Kidney epithelial cell (primary cell): Measurements from ENCODE around the gene UGT1A1. TPM values are rescaled to one million over a fixed set of nuclear protein-coding genes. Genes with fewer than 3 reads are reported as not detected.

ENCODE experiments used
- DNase-seq: peaks from one replicate; pipeline ENCODE4 v3.0.0-alpha.2; 2010; ENCODE audit warnings: low read depth
- H3K27me3 ChIP-seq: 2 replicates; pipeline ENCODE4 v1.6.0; 2011; ENCODE audit warnings: low read length; ENCODE audit not compliant: control insufficient read depth, insufficient read depth
- H3K36me3 ChIP-seq: 2 replicates; pipeline ENCODE4 v1.5.1; 2011; ENCODE audit warnings: low read length; ENCODE audit not compliant: control insufficient read depth, insufficient read depth
- H3K4me3 ChIP-seq: 2 replicates; pipeline ENCODE4 v1.5.1; 2011; ENCODE audit warnings: low read depth, mild to moderate bottlenecking, control low read depth, low read length
- CTCF ChIP-seq: IDR thresholded peaks from 2 replicates; pipeline ENCODE4 v1.5.1; 2011; ENCODE audit warnings: mild to moderate bottlenecking, moderate library complexity, low read length, control low read depth, inconsistent platforms; ENCODE audit not compliant: insufficient read depth, poor library complexity, severe bottlenecking
- total RNA-seq: library from RNA; depleted of rRNA; stranded (reverse); fragments of >200 nt; gene quantifications from 2 replicates; pipeline ENCODE4 v1.2.3, GENCODE V29; 2015

Gene UGT1A1
- total RNA-seq, 1 donor from 2014 or later = not detected

- no peak for DNase-seq
- H3K36me3 ChIP-seq = no peaks in the 10 kb centered on the region
- no peak for TF ChIP-seq CTCF
- H3K4me3 ChIP-seq = no peak overlapping the region
- H3K27me3 ChIP-seq = no peaks in the 10 kb centered on the region
These were observed 54.2 kb downstream of the UGT1A1 start for GRCh38 chr2:233814056-233814835.

- Histone ChIP-seq H3K27me3 (no peaks in the 10 kb centered on the region), H3K36me3 (no peaks in the 10 kb centered on the region), H3K4me3 (no peak overlapping the region)
- no peak for TF ChIP-seq CTCF
- no peak for DNase-seq
These were observed 55.8 kb downstream of the UGT1A1 start for GRCh38 chr2:233815861-233816260.

- H3K36me3 ChIP-seq = no peaks in the 10 kb centered on the region
- no peak overlapping the region for H3K4me3 ChIP-seq
- no peak for DNase-seq
- TF ChIP-seq CTCF = no peak
- H3K27me3 ChIP-seq = no peaks in the 10 kb centered on the region
These were observed 56.3 kb downstream of the UGT1A1 start for GRCh38 chr2:233816334-233816733.

GRCh38 chr2:233816771-233817170 lies 56.7 kb downstream of the UGT1A1 start:
- DNase-seq = no peak
- Histone ChIP-seq H3K36me3 (no peaks in the 10 kb centered on the region), H3K27me3 (no peaks in the 10 kb centered on the region), H3K4me3 (no peak overlapping the region)
- TF ChIP-seq CTCF = no peak

GRCh38 chr2:233817361-233817911 lies 57.4 kb downstream of the UGT1A1 start:
- Histone ChIP-seq H3K36me3 (no peaks in the 10 kb centered on the region), H3K4me3 (no peak overlapping the region), H3K27me3 (no peaks in the 10 kb centered on the region)
- no peak for TF ChIP-seq CTCF
- DNase-seq = no peak
